GM10248 (cell line): Measurements from ENCODE around the gene LY6G5B.

Experiments
- CTCF ChIA-PET: fragments of 300-600 bp; sonication (Branson Sonifier 250); formaldehyde crosslinking; extraction: SDS; loops from one replicate; lab custom pipeline; 2021; ENCODE audit warnings: antibody characterized with exemption; lab: Yijun Ruan, JAX
- POLR2A ChIA-PET: fragments of 350-650 bp; sonication (Branson Sonifier 250); formaldehyde crosslinking; extraction: SDS; loops from one replicate; lab custom pipeline; 2020; ENCODE audit warnings: antibody characterized with exemption; lab: Yijun Ruan, JAX
- DNase-seq: peaks from one replicate; pipeline ENCODE4 v3.0.0; 2012; ENCODE audit errors: extremely low spot score
- CTCF ChIP-seq: IDR thresholded peaks from 2 replicates; pipeline ENCODE4 v1.5.1; 2012; ENCODE audit warnings: mild to moderate bottlenecking, low read depth; ENCODE audit errors: extremely low read depth, missing control alignments, control extremely low read depth

Gene LY6G5B

GRCh38 chr6:31692353-31692752 is 22.6 kb downstream of the LY6G5B start:
- ChIA-PET CTCF (interaction anchor here (1.0 to 6.1 kb wide), 5 partner anchors 10 to 104 kb away, joined by 3 to 26 read pairs (median 5); partner anchors contain the start of genes ABHD16A, LY6G5C and VARS1), POLR2A (interaction anchor here (0.5 to 1.3 kb wide), 3 partner anchors 46 to 218 kb away, joined by 3 read pairs; partner anchors contain the start of gene HSPA1B)
- no peak for DNase-seq
- no peak for TF ChIP-seq CTCF

- CTCF ChIA-PET = interaction anchor here (1.0 to 6.1 kb wide), 8 partner anchors 9 to 103 kb away, joined by 3 to 26 read pairs (median 6); partner anchors contain the start of genes ABHD16A, DDAH2, GPANK1 and LY6G5C
Observed at GRCh38 chr6:31692886-31693285, 23.1 kb downstream of the LY6G5B start.

GRCh38 chr6:31693535-31693934 is 23.8 kb downstream of the LY6G5B start:
- POLR2A ChIA-PET = interaction anchor here (0.6 to 0.7 kb wide), 3 partner anchors 20 to 183 kb away, joined by 3 to 5 read pairs (median 4); no protein-coding TSS in a partner anchor
- CTCF ChIA-PET = interaction anchor here (0.8 to 6.1 kb wide), 7 partner anchors 9 to 76 kb away, joined by 3 to 26 read pairs (median 6); partner anchors contain the start of genes ABHD16A, DDAH2, GPANK1 and LY6G5C
- no peak for TF ChIP-seq CTCF
- no peak for DNase-seq

More at GRCh38 chr6:31692886-31693285, 23.1 kb downstream of the LY6G5B start:
- TF ChIP-seq CTCF = no peak
- POLR2A ChIA-PET = interaction anchor here (0.6 kb wide), 1 partner anchor 45 kb away, joined by 3 read pairs; no protein-coding TSS in a partner anchor
- DNase-seq = no peak

- no peak for DNase-seq
- ChIA-PET POLR2A (interaction anchor here (0.9 kb wide), 1 partner anchor 33 kb away, joined by 3 read pairs; the partner anchor contains the start of gene GPANK1), CTCF (interaction anchor here (0.8 to 2.1 kb wide), 2 partner anchors 8 to 192 kb away, joined by 3 to 7 read pairs; no protein-coding TSS in a partner anchor)
Observed at GRCh38 chr6:31697555-31697954, 27.8 kb downstream of the LY6G5B start.

GRCh38 chr6:31700740-31701401 is 31.1 kb downstream of the LY6G5B start:
- ChIA-PET CTCF (interaction anchor here (1.6 kb wide), 1 partner anchor 69 kb away, joined by 5 read pairs; no protein-coding TSS in a partner anchor), POLR2A (interaction anchor here (0.6 kb wide), 1 partner anchor 126 kb away, joined by 3 read pairs; no protein-coding TSS in a partner anchor)
- TF ChIP-seq CTCF = no peak
- DNase-seq = no peak

More at GRCh38 chr6:31697555-31697954, 27.8 kb downstream of the LY6G5B start:
- TF ChIP-seq CTCF = no peak
